RPMI8226 (cell line): Measurements from ENCODE around the gene SGSM2.
A peak's percentile ranks its signal among the peaks of the same experiment; 100 is the strongest.

Experiments
- DNase-seq: peaks from one replicate; pipeline ENCODE4 v3.0.0-alpha.2; 2015

Gene SGSM2

DNA sequence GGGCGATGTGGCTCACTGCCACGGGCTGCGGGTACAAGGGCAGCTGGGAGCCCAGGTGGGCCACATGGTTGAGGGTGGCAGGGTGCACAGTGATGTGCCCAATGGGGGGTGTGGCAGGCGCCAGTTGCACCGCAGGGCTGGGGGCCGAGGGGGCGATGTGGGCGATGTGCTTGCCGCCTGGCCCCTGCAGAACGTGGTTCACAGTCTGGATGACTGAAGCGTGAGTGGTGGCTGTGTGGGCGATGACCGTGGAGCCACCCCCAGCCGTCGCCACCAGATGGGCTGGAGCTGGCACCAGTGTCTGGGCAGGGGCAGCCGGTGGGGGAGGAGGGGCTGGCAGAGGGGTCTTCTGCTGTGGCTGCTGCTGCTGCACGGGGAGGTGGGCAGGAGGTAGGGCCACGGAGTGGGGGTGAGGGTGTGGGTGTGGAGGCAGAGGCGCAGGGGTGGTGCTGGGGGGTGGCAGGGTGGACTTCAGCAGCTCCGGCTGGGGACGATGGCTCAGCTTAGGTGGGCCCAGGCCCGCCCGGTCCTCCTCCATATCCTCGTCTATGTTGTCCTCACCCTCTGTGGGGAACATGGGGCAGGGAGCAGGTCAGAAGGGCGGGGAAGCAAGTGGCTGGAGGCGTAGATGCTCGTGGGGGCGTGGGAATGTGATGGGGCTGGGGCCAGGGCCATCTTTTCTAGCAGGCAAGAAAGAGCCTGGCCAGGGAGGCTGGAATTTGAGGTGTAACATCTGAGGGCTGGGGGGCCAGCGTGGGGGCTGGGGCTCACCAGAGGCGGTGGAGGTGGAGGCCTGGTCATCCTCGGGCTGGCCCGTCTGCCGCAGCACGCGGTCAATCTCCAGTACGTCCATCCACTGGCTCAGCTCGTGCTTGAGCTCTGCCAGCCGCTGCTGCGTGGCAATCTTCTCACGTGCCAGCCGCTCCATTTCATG is 50.1 kb downstream of the SGSM2 start:
- DNase-seq = no peak

GRCh38 chr17:2388020-2388682 is 50.9 kb downstream of the SGSM2 start:
- DNase-seq = no peak

- DNase-seq = no peak
Measured at GRCh38 chr17:2388683-2389055, 51.4 kb downstream of the SGSM2 start.

DNA sequence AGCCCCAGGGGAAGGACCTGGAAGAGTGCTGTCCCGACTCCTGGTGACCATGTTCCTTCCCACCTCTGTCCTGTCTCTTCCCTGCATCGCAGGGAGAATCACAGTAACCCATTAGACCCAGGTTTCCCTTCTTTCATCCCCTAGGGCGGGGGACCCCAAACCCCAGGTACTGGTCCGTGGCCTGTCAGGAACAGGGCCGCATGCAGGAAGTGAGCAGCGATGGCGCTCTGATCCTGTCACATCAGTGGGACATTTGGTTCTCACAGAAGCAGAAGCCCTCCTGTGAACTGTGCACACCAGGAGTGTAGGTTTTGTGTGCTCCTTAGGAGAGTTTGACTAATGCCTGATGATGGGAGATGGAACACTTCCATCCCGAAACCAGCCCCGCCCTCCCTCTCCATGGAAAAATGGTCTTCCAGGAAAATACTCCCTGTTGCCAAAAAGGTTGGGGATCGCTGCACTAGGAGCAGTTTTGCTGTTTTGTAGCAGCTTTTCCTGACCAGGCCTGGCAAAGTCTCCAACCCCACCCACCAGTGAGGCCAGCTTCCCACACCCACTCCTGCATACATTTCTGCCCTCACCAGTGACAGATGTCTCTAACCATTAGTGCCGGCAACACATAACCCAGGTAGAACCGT is 53.0 kb downstream of the SGSM2 start:
- no peak for DNase-seq

DNA sequence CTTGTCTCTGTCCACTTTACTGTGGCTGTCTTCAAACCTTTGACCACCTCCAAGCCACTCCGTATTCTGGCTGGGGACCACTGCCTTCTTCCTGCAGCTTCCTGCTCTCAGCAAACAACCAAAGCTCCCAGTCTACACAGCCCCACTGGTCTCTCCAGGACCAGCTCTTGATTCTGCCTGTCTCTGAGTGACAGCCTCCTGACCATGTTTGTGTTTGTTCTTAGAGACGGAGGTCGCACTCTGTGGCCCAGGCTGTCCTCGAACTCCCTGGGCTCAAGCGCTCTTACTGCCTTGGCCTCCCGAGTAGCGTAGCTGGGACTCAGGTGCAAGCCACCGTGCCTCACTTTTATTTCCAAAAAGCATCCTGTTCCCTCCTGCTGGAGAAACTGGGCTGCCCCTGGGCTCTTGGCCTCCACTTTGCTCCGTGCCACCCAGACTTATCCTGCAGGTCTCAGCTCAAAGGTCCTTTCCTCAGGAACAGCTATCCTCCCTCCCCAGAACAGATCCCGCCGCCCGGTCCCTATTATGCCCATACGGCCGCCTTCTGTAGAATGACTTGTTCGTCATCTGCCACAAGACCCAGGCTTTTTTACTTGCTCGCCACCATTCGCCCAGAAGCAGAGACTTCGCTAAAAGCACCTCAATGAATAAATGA is 54.4 kb downstream of the SGSM2 start:
- DNase-seq = no peak

GRCh38 chr17:2392252-2393173 is 55.2 kb downstream of the SGSM2 start:
- DNase-seq = peak; percentile 93

GRCh38 chr17:2393174-2393953 is 56.1 kb downstream of the SGSM2 start:
- DNase-seq = peak; percentile 91

- peak; percentile 19 for DNase-seq
Measured at GRCh38 chr17:2393954-2394749, 56.9 kb downstream of the SGSM2 start.

- DNase-seq = no peak
Measured at GRCh38 chr17:2394775-2395201, 57.5 kb downstream of the SGSM2 start.

- no peak for DNase-seq
Measured at GRCh38 chr17:2395258-2396181, 58.2 kb downstream of the SGSM2 start.

DNA sequence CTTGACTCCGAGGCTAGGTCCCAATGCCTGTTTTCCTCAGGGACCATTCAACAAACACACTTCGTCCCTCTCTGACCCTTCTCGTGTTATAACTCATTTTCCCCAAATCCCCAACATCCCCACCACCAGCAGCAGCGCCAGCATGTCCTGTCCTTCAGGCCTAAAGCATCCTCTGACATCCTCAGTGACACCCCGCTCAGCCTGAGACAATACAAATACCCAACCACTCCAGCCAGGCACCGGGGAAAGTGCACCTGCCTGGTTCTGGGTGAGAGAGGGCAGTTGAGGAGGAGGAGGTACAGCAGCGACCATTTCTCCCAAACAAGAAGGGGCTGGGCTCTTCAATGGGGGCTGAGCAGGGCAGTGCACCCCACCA is 58.9 kb downstream of the SGSM2 start:
- DNase-seq = no peak

GRCh38 chr17:2396568-2397246 is 59.4 kb downstream of the SGSM2 start:
- DNase-seq = peak; percentile 27

GRCh38 chr17:2397247-2398171 is 60.2 kb downstream of the SGSM2 start:
- no peak for DNase-seq

DNA sequence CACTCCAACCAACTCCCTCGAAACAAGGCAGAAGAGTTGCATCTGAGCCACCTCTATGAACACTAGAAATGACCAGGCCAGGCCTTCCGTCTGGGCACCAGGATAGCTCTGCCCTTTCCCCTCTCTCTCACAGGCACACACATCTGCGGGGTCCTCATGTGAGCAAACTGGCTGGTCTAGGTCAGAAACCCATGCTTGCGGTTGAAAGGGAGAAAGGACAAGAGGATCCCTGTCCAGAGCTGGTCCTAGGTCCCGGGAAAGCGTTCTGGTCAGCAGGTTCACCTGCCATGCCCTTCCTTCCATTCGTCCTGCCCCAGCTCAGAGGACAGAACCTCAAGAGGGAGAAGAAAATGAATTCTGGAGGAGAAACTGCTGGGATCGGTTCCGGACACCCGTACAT is 60.9 kb downstream of the SGSM2 start:
- DNase-seq = no peak

DNA sequence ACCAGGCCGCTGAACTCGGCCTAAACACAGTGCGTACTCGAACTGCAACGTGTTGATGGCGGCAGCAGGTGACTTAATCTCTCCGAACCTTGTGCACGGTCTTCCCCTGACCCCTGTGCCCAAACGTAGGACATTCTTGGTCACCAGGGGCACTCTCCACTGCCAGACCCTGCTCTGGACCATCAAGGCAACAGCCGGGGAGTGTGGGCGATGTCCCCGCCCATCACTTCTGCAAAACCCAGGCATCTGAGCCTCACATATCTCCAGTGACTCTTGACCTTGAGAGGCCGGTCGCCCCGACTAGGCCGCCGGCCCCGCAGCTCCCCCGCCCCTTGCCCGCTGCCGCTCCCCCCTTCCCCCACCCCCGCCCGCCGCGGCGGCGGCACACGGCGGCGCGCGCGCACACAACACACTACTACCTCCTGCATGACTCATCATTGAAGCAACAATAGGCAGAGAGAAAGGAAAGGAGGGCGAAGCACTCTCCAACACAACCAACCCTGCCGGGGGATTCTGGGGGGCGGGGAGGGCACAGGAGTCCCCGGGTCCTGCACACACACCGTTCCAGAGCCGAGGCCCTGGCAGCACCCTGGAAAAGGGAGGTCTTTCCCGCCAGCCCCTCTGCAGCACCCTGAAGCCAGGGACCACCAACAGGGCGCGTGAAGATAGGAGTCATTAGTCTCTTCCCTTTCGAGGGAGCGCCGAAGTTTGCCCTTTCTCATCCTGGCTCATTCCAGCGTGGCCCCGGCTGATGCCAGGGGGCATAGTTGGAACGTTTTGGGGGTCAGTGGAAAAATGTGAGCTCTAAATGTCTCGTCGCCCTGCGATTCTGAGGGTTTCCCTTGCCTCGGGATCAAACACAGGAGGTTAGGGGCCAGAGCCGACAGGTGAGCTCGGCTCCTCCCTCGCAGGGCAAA is 61.6 kb downstream of the SGSM2 start:
- peak; percentile 48 for DNase-seq
